Mucosa of rectum (tissue), 2 donors: Measurements from ENCODE around the gene RUSC1.

Experiments
- H3K27ac ChIP-seq, 2 donors: one replicate each; pipeline ENCODE4 v1.7.0; 2013; ENCODE audit warnings: inconsistent platforms in 2 of 2, low read depth in 2 of 2, low read length in 2 of 2
- H3K27me3 ChIP-seq, 2 donors: one replicate each; pipeline ENCODE4 v1.7.0; 2013; ENCODE audit warnings: low read length in 2 of 2; ENCODE audit not compliant: control insufficient read depth in 2 of 2, insufficient read depth in 2 of 2
- H3K36me3 ChIP-seq, 2 donors: one replicate each; pipeline ENCODE4 v1.7.0; 2013; ENCODE audit warnings: low read length in 2 of 2; ENCODE audit not compliant: control insufficient read depth in 2 of 2, insufficient read depth in 2 of 2
- H3K4me1 ChIP-seq, 2 donors: one replicate each; pipeline ENCODE4 v1.7.0; 2013; ENCODE audit warnings: low read length in 2 of 2, mild to moderate bottlenecking in 1 of 2; ENCODE audit not compliant: control insufficient read depth in 2 of 2, insufficient read depth in 2 of 2
- H3K4me3 ChIP-seq, 2 donors: one replicate each; pipeline ENCODE4 v1.7.0; 2013; ENCODE audit warnings: low read length in 2 of 2
- H3K9ac ChIP-seq, 2 donors: one replicate each; pipeline ENCODE4 v1.7.0; 2013; ENCODE audit warnings: low read length in 2 of 2, low read depth in 1 of 2, mild to moderate bottlenecking in 1 of 2
- H3K9me3 ChIP-seq, 2 donors: one replicate each; pipeline ENCODE4 v1.7.0; 2013; ENCODE audit warnings: low read length in 2 of 2; ENCODE audit not compliant: control insufficient read depth in 2 of 2
- donor health status: healthy.
- donor health status: Normal muscosa, but diverticular disease.

RUSC1 gene

DNA sequence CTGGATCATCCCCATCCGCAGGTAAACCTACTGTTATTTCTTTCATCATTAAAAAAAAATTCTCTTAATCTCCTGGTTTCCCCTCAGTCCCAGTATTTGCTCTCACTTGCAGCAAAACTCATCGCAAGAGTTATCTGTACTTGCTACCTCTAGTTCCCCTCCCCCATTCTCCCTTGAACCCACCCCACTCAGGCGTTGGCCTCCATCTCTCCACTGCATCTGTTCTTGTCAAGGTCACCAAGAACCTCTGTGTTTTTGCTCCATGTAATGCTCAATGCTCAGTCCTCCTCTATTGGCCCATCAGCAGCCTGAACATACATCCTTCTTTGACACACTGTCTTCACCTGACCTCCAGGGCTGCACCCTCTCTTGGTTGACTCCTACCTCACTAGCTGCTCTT is 24.0 kb upstream of the RUSC1 start:
- H3K4me1 ChIP-seq = peaks cover 9 to 11% of the 10 kb centered on the region in 2 donors
- H3K27me3 ChIP-seq = peaks cover 13 to 23% of the 10 kb centered on the region in 2 donors
- H3K36me3 ChIP-seq = no peaks in the 10 kb centered on the region
- H3K4me3 ChIP-seq = no peak overlapping the region
- H3K27ac ChIP-seq = no peak overlapping the region
- H3K9me3 ChIP-seq = no peaks in the 10 kb centered on the region
- no peak overlapping the region for H3K9ac ChIP-seq

DNA sequence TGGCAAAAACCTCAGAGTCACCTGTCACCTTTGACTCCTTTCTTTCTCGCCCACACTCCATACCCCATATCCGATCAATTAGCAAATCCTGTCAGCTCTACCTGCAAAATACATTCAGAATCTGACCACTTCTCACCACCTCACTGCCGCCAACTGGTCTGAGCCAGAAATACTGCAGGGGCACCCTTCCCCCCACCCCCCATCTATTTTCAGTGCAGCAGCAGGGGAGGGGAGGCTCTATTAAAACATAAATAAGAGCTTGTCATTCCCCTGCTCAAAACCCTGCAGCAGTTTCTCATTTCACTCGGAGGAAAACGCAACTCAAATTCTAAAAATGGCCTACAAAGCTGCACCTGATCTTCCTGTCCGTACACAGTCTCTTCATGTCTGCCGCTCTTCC is 23.3 kb upstream of the RUSC1 start:
- Histone ChIP-seq H3K9me3 (no peaks in the 10 kb centered on the region), H3K27me3 (peaks cover 13 to 23% of the 10 kb centered on the region in 2 donors), H3K27ac (no peak overlapping the region)

DNA sequence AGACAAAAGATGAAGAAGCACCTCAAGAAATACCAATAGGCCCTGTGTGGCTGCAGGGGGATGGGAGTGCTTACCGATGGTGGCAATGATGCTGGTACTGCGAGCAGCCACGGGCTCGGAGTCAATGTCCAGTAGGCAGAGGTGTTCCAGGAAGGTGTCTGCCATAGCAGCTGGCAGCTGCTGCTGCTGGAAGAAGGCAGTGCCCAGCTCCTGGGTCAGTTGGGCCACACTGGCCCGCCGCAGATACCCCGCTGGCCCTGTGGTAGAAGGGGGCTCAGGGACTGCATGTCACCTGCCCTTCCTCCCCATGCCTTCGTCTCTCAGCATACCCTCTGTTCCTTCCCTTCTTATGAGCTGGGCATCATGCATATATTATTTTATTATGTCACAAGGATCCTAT is 20.7 kb upstream of the RUSC1 start:
- H3K27ac ChIP-seq = peak overlapping the region in 1 of 2 donors; percentile 16
- H3K4me3 ChIP-seq = no peak overlapping the region
- no peak overlapping the region for H3K9ac ChIP-seq
- no peaks in the 10 kb centered on the region for H3K9me3 ChIP-seq
- H3K27me3 ChIP-seq = peaks cover 10 to 11% of the 10 kb centered on the region in 2 donors
- H3K36me3 ChIP-seq = no peaks in the 10 kb centered on the region
- H3K4me1 ChIP-seq = peaks cover 9 to 13% of the 10 kb centered on the region in 2 donors

More for the DNA sequence above, 23.3 kb upstream of the RUSC1 start:
- Histone ChIP-seq H3K4me1 (peaks cover 9 to 11% of the 10 kb centered on the region in 2 donors), H3K9ac (no peak overlapping the region), H3K36me3 (no peaks in the 10 kb centered on the region), H3K4me3 (no peak overlapping the region)

DNA sequence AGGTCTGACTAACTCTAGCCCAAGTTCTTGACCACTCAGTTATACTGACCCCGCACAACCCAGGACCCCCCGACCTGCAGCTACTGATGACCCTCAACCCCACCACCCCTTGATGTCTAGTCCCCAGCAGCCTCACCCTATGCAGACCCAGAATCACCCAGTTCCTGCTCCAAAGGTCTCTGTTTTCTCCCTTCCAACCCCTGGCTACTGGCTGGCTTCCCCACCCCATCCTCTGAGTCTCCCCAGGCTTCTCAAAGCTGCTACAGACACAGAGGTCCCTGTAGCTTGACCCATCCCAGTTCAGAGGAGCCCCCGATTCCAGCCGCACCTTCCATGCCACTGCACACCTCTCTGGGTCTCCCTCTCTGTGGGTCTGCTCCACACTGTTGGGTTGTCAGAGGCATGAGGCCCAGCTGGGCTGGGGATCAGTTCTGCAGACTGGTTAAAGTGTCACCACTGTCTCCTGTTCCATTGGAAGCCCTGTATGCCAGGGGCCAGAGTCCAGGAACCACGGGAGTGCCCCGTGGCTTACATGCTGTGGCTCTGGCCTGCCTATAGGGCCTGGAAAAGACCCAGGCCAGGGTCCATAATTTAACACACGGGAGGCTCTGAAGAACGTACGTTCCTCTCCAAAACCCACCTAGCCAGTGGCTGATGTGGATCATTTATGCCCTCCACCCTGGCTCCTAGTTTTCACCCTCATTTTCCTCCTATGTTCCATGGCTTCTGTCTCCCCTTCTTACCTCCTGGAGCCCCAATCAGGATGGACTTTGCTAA is 20.0 kb upstream of the RUSC1 start:
- no peaks in the 10 kb centered on the region for H3K9me3 ChIP-seq
- peak overlapping the region in 1 of 2 donors; percentile 16 for H3K27ac ChIP-seq
- H3K4me1 ChIP-seq = peaks cover 9 to 13% of the 10 kb centered on the region in 2 donors
- H3K36me3 ChIP-seq = no peaks in the 10 kb centered on the region
- no peak overlapping the region for H3K4me3 ChIP-seq
- no peak overlapping the region for H3K9ac ChIP-seq
- peaks cover 3 to 5% of the 10 kb centered on the region in 2 donors for H3K27me3 ChIP-seq

DNA sequence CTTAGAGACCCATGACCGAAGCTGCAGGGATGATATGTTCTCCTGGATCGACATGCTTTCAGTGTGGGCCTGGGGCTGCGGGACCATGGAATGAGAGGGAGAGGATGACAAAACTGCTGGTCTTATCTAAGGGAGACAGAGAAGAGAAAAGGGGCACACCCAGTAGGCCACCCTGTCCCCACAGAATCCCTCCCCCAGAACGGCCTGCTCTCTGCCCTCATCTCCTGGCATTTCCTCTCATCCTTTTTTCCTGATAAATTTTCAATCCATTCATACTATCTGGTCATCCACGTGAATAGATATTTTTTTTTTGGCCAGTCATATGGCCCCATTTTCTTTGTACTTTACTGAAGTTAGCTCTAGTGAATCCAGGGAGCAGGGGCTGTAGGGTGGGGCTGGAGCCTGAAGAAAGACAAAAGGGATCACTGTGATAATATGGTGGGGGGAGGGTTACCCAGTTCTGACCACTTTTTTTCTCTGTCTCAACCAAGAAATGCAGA is 19.3 kb upstream of the RUSC1 start, which contains the start of gene PKLR:
TSS of gene PKLR (minus strand) at position 97 of the 500 bp plus-strand sequence. CDS start at position 54, 43 bp downstream.
- Histone ChIP-seq H3K4me1 (peaks cover 9 to 16% of the 10 kb centered on the region in 2 donors), H3K9ac (no peak within 1 kb of the TSS), H3K27ac (peak within 1 kb of the TSS in 1 of 2 donors; percentile 16), H3K36me3 (no peaks in the 10 kb centered on the region), H3K27me3 (peaks cover 0 to 2% of the 10 kb centered on the region in 2 donors), H3K9me3 (no peaks in the 10 kb centered on the region), H3K4me3 (no peak within 1 kb of the TSS)

DNA sequence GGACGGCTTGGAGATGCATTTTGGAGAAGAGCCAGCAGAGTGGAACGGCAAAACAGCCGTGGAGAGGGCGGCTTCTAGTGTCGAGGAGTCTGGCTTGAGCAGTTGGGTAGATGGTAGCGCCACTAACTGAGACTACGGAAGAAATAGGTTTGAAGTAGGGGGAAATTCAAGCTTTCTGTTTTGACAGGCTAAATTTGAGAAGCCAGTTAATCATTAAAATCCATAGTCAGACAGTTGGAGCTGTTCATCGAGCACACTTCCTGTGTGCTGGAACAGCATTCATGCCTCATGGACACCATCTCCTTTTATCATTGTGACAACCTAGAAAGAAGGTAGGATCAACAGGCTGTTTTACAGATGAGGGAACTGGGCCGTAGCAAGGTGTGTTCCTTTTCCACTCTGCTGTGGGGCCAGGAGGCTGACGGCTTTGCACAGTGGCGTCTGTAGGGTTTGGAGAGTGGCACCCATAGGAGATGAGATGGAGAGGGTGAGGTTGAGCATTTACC is 16.1 kb upstream of the RUSC1 start:
- H3K36me3 ChIP-seq = no peaks in the 10 kb centered on the region
- no peaks in the 10 kb centered on the region for H3K9me3 ChIP-seq
- peak overlapping the region in 1 of 2 donors; percentile 27 for H3K27ac ChIP-seq
- no peak overlapping the region for H3K9ac ChIP-seq
- H3K27me3 ChIP-seq = no peaks in the 10 kb centered on the region
- H3K4me1 ChIP-seq = peaks cover 13 to 22% of the 10 kb centered on the region in 2 donors
- peak overlapping the region in 1 of 2 donors; percentile 43 for H3K4me3 ChIP-seq

DNA sequence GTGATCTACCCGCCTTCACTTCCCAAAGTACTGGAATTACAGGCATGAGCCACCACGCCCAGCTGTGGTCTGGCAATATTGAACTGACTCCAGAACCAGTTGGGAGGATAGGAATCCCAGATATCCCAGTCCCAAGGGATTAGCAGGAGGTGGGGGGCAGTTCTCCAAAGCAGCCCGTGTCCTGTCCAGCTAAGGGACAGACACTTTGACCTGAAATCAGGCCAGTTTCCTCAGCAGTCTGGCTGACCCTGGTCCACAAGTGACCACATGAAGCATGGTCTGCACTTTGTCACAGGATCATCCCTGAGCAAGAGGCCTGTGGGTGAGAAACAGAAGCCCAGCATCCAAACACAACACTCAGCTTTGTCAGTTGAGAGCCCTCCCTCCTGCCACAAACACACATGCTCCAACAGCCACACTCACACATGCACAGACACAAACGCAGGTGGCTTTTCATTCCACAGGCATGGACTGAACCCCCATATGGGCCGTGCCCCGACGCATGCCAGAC is 14.8 kb upstream of the RUSC1 start:
- peaks cover 12 to 20% of the 10 kb centered on the region in 2 donors for H3K4me1 ChIP-seq
- H3K27ac ChIP-seq = no peak overlapping the region
- no peaks in the 10 kb centered on the region for H3K27me3 ChIP-seq
- H3K9me3 ChIP-seq = no peaks in the 10 kb centered on the region
- no peak overlapping the region for H3K4me3 ChIP-seq
- H3K36me3 ChIP-seq = peaks cover 0 to 2% of the 10 kb centered on the region in 2 donors
- no peak overlapping the region for H3K9ac ChIP-seq

DNA sequence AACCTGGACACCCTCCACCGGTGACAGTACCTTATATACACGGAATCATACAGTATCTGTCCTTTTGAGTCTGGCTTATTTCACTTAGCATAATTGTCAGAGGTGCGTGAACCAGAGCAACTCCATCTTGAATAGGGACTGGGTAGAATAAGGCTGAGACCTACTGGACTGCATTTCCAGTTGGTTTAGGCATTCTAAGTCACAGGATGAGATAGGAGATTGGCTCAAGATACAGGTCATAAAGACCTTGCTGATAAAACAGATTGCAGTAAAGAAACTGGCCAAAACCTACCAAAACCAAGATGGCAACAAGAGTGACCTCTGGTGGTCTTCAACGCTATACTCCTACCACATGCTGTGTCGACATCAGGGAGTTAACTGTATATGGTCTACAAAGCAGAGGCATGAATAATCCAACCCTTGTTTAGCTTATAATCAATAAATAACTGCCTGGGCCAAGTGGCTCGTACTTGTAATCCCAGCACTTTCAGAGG is 13.4 kb upstream of the RUSC1 start:
- no peak overlapping the region for H3K4me3 ChIP-seq
- peaks cover 4 to 10% of the 10 kb centered on the region in 2 donors for H3K36me3 ChIP-seq
- no peaks in the 10 kb centered on the region for H3K9me3 ChIP-seq
- H3K27ac ChIP-seq = no peak overlapping the region
- H3K4me1 ChIP-seq = peaks cover 8 to 17% of the 10 kb centered on the region in 2 donors
- no peaks in the 10 kb centered on the region for H3K27me3 ChIP-seq
- H3K9ac ChIP-seq = no peak overlapping the region

DNA sequence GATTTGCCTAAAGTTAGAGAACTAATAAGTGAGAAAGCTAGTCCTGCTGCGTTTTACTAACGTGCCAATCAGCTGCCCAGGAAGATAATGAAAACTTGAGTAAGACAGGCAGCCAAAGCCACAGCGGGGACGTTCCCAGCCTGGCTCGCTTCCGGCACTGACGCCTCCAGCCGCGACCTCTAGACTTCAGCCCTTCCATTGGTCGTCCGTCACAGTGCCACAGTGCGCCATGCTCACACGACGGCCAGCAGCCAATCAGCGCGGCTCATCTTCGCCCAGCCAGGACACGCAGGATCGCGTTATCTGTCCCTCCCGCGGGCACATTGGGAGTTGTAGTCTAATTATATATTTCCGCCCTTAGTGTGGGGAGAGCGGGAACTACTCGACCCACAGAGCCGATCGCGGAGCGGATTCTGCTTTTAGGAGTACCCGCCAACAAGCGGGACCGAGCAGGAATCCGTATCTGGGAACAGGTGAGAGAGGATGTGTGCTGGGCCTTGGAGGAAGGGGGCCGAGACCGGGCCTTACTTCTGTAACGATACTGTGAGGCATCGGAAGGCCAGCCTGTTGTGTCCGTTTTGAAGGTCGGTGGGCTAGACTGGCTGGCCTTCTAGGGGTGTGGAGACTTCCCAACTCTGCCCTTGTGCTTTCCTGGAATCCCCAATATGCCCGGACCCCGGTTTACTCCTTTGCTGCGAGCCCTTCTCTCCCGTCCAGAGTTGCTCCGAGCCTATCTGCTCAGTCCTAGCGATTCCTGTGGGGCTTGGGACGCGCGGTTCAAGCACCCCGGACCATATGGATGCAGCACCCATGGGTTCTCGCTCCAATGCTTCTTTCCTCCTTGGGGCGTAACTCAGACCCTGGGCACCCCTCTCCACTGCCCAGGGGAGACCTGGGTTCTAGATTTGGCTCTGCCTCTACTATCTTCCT is 11.9 kb upstream of the RUSC1 start, which contains the start of gene FDPS:
TSS of gene FDPS (plus strand) at position 374 of the 930 bp plus-strand sequence. CDS start 924 bp downstream, outside the sequence.
- Histone ChIP-seq H3K27me3 (no peaks in the 10 kb centered on the region), H3K9me3 (no peaks in the 10 kb centered on the region), H3K36me3 (peaks cover 11 to 20% of the 10 kb centered on the region in 2 donors), H3K4me1 (peaks cover 8 to 17% of the 10 kb centered on the region in 2 donors), H3K9ac (peak within 1 kb of the TSS; percentile 83 to 97), H3K27ac (peak within 1 kb of the TSS; percentile 89 to 92), H3K4me3 (peak within 1 kb of the TSS; percentile 75 to 99)
